Measurements from ENCODE around the gene ADSS2. TPM values are rescaled to one million over a fixed set of nuclear protein-coding genes. Genes with fewer than 3 reads are reported as not detected.
A peak's percentile ranks its signal among the peaks of the same experiment; 100 is the strongest.
"Not testable (repeated sequence)": the region's sequence is repeated elsewhere in the genome, so short reads cannot be mapped to it uniquely, and the experiment has no call there.

Gene ADSS2
- total RNA-seq, 1 donor from 2014 or later = 181 TPM

- no peak overlapping the region for H3K27ac ChIP-seq
- H3K4me1 Mint-ChIP-seq = no peaks in the 10 kb centered on the region
- no peaks in the 10 kb centered on the region for H3K27me3 Mint-ChIP-seq (ENCODE audit: insufficient read depth, low read depth)
- H3K4me2 ChIP-seq = no peak overlapping the region
- no peaks in the 10 kb centered on the region for H3K36me3 Mint-ChIP-seq
- no peak overlapping the region for H3K9ac ChIP-seq
- no peaks in the 10 kb centered on the region for H3K9me3 ChIP-seq (ENCODE audit: low read depth)
- no peaks in the 10 kb centered on the region for H4K20me1 ChIP-seq (ENCODE audit: low read depth)
- no peaks in the 10 kb centered on the region for H3K4me1 ChIP-seq
- H3K27ac Mint-ChIP-seq = no peak overlapping the region
- no peaks in the 10 kb centered on the region for H3K36me3 ChIP-seq
- no peaks in the 10 kb centered on the region for H3F3A ChIP-seq (ENCODE audit: low read depth)
- no peak for DNase-seq (ENCODE audit: low spot score)
- H2AFZ ChIP-seq (replicated peaks) = peak overlapping the region; percentile 7
- no peaks in the 10 kb centered on the region for H3K27me3 ChIP-seq
- TF ChIP-seq EZH2phosphoT487 (IDR thresholded peaks at IDR 0.05) = no peak
- TF ChIP-seq CTCF (IDR thresholded peaks at IDR 0.05) = no peak
- TF ChIP-seq EZH2 (IDR thresholded peaks at IDR 0.05) = no peak
- H3K79me2 ChIP-seq (ENCODE audit: low read depth) = no peaks in the 10 kb centered on the region
- H3K4me3 Mint-ChIP-seq = no peak overlapping the region
- H3K9me3 Mint-ChIP-seq = peaks cover 14% of the 10 kb centered on the region
- no peak overlapping the region for H3K4me3 ChIP-seq
These were observed 44.5 kb upstream of the ADSS2 start for GRCh38 chr1:244496186-244496585.

DNA sequence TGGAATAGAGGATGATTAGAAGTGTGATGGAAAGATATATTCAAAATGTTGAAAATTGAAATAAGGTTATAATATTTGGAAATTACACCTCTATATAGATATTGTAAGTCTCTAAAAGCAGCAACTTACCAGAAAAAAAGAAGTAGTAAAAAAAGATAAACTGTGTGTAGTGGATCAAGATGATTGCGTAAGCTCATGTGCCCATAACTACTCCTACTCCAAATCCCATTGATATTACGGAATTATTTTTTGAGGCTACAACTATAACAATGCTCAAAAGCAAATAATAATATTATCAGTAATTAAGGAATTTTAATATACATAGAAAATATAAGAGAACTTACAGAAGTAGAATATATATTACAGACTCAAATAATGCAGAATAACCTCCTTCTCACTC is 42.9 kb upstream of the ADSS2 start:
- no peak overlapping the region for H3K4me3 ChIP-seq
- no peaks in the 10 kb centered on the region for H3K9me3 ChIP-seq (ENCODE audit: low read depth)
- H3K27ac ChIP-seq = no peak overlapping the region
- Mint-ChIP-seq H3K36me3 (no peaks in the 10 kb centered on the region), H3K4me3 (no peak overlapping the region), H3K27ac (no peak overlapping the region), H3K4me1 (peaks cover 4% of the 10 kb centered on the region), H3K27me3 (ENCODE audit: insufficient read depth, low read depth) (no peaks in the 10 kb centered on the region), H3K9me3 (no peaks in the 10 kb centered on the region)
- TF ChIP-seq EZH2phosphoT487 (IDR thresholded peaks at IDR 0.05) (no peak), EZH2 (IDR thresholded peaks at IDR 0.05) (no peak), CTCF (IDR thresholded peaks at IDR 0.05) (no peak)
- H3F3A ChIP-seq (ENCODE audit: low read depth) = no peaks in the 10 kb centered on the region
- no peak overlapping the region for H2AFZ ChIP-seq (replicated peaks)
- no peak overlapping the region for H3K9ac ChIP-seq
- no peaks in the 10 kb centered on the region for H3K36me3 ChIP-seq
- H3K27me3 ChIP-seq = no peaks in the 10 kb centered on the region
- no peak for DNase-seq (ENCODE audit: low spot score)
- no peaks in the 10 kb centered on the region for H3K4me1 ChIP-seq
- no peaks in the 10 kb centered on the region for H4K20me1 ChIP-seq (ENCODE audit: low read depth)
- no peak overlapping the region for H3K4me2 ChIP-seq
- H3K79me2 ChIP-seq (ENCODE audit: low read depth) = no peaks in the 10 kb centered on the region

- H2AFZ ChIP-seq (replicated peaks); DNase-seq (ENCODE audit: low spot score); H3K36me3 ChIP-seq; H3K9me3 ChIP-seq (ENCODE audit: low read depth); H3K4me3 ChIP-seq; H3F3A ChIP-seq (ENCODE audit: low read depth); H4K20me1 ChIP-seq (ENCODE audit: low read depth); H3K27me3 Mint-ChIP-seq (ENCODE audit: insufficient read depth, low read depth); H3K27ac ChIP-seq; H3K79me2 ChIP-seq (ENCODE audit: low read depth); H3K4me1 ChIP-seq; H3K4me3 Mint-ChIP-seq; H3K27ac Mint-ChIP-seq; H3K4me2 ChIP-seq; H3K4me1 Mint-ChIP-seq; H3K27me3 ChIP-seq; H3K36me3 Mint-ChIP-seq; H3K9ac ChIP-seq; H3K9me3 Mint-ChIP-seq: not testable (repeated sequence)
These were observed 33.3 kb upstream of the ADSS2 start for GRCh38 chr1:244484971-244485370.

DNA sequence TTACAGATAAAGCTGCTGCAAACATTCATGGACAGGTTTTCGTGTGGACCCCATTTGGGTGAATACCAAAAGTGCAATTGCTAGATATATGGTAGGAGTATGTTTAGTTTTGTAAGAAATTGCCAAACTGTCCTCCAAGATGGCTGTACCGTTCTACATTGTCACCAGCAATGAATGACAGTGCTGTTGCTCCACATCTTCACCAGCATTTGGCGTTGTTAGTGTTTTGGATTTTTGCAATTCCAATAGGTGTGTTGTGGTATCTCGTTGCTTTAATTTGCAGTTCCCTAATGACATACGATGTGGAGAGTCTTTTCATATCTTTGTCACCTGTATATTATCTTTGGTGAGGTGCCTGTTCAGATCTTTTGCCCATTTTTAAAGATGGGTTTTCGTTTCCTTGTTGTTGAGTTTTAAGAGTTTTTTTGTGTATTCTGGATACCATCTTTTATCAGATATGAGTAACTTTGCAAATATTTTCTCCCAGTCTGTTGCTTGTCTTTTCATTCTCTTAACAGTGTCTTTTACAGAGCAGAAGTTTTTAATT is 21.4 kb upstream of the ADSS2 start:
- Histone ChIP-seq H3K36me3 (no peaks in the 10 kb centered on the region), H3K79me2 (ENCODE audit: low read depth) (no peaks in the 10 kb centered on the region), H3K4me2 (no peak overlapping the region), H3K4me1 (no peaks in the 10 kb centered on the region), H3F3A (ENCODE audit: low read depth) (no peaks in the 10 kb centered on the region), H4K20me1 (ENCODE audit: low read depth) (no peaks in the 10 kb centered on the region), H3K9ac (no peak overlapping the region), H3K27me3 (no peaks in the 10 kb centered on the region), H3K27ac (no peak overlapping the region), H3K4me3 (no peak overlapping the region), H3K9me3 (ENCODE audit: low read depth) (no peaks in the 10 kb centered on the region), H2AFZ (replicated peaks) (no peak overlapping the region)
- H3K27me3 Mint-ChIP-seq (ENCODE audit: insufficient read depth, low read depth) = peaks cover 2% of the 10 kb centered on the region
- H3K4me3 Mint-ChIP-seq = no peak overlapping the region
- no peaks in the 10 kb centered on the region for H3K4me1 Mint-ChIP-seq
- DNase-seq (ENCODE audit: low spot score) = no peak
- H3K36me3 Mint-ChIP-seq = no peaks in the 10 kb centered on the region
- TF ChIP-seq EZH2 (IDR thresholded peaks at IDR 0.05) = no peak
- no peak for TF ChIP-seq EZH2phosphoT487 (IDR thresholded peaks at IDR 0.05)
- TF ChIP-seq CTCF (IDR thresholded peaks at IDR 0.05) = no peak
- no peak overlapping the region for H3K27ac Mint-ChIP-seq
- H3K9me3 Mint-ChIP-seq = peaks cover 2% of the 10 kb centered on the region

Data from neural progenitor cell (in vitro differentiated cells).